Panc1 (cell line): ENCODE measurements around the gene CENPP. TPM values are rescaled to one million over a fixed set of nuclear protein-coding genes. Genes with fewer than 3 reads are reported as not detected.

ENCODE experiments used
- ATAC-seq: fragments of 200-7000 bp; cut with Tn5 transposase; 2 replicates; pipeline ENCODE4 v1.9.1; 2020; ENCODE audit warnings: mild to moderate bottlenecking, moderate library complexity
- BruUV-seq: library from RNA; stranded (reverse); fragments of 400-500 nt; replicated peaks from 2 replicates; lab custom pipeline; 2021; lab: Mats Ljungman, UMichigan
- CTCF ChIA-PET: fragments of 300-600 bp; sonication (Branson Sonifier 250); formaldehyde crosslinking; loops from one replicate; lab custom pipeline; 2022; ENCODE audit warnings: antibody characterized with exemption; lab: Charles Lee
- POLR2A ChIA-PET: fragments of 300-600 bp; sonication (Branson Sonifier 250); formaldehyde crosslinking; loops from one replicate; lab custom pipeline; 2022; ENCODE audit warnings: antibody characterized with exemption; lab: Charles Lee
- DNase-seq: peaks from one replicate; pipeline ENCODE4 v3.0.0-alpha.2; 2010; ENCODE audit warnings: low read depth, low spot score
- H3K27ac ChIP-seq: 2 replicates; pipeline ENCODE4 v1.5.1; 2011; ENCODE audit warnings: mild to moderate bottlenecking, low read length, inconsistent platforms
- H3K27me3 ChIP-seq: fragments of 200-500 bp; sonication (Bioruptor generic); 2 replicates; pipeline ENCODE4 v1.6.0; 2014; ENCODE audit warnings: low read length, inconsistent platforms; ENCODE audit not compliant: control insufficient read depth, insufficient read depth
- H3K36me3 ChIP-seq: fragments of 200-500 bp; sonication (Bioruptor generic); 2 replicates; pipeline ENCODE4 v1.5.1; 2014; ENCODE audit warnings: inconsistent platforms, mild to moderate bottlenecking, low read length, moderate library complexity; ENCODE audit not compliant: control insufficient read depth, insufficient read depth
- H3K4me1 ChIP-seq: 2 replicates; pipeline ENCODE4 v1.5.1; 2011; ENCODE audit warnings: inconsistent platforms, mild to moderate bottlenecking, low read length, moderate library complexity; ENCODE audit not compliant: control insufficient read depth, insufficient read depth
- H3K4me3 ChIP-seq, 2 experiments: 2 replicates each; pipeline ENCODE4 v1.5.1; 2011 to 2012; ENCODE audit warnings: low read depth in 2 of 2, low read length in 2 of 2, mild to moderate bottlenecking in 2 of 2, inconsistent platforms in 1 of 2, moderate library complexity in 1 of 2
- H3K9me3 ChIP-seq: fragments of 200-500 bp; sonication (Bioruptor generic); 2 replicates; pipeline ENCODE4 v1.5.1; 2014; ENCODE audit warnings: low read depth, mild to moderate bottlenecking, inconsistent platforms, low read length, moderate library complexity; ENCODE audit not compliant: control insufficient read depth, insufficient read depth
- CTCF ChIP-seq: fragments of 450-650 bp; IDR thresholded peaks from 2 replicates; pipeline ENCODE4 v1.5.1; 2017; ENCODE audit warnings: mild to moderate bottlenecking
- POLR2AphosphoS5 ChIP-seq: IDR thresholded peaks from 2 replicates; pipeline ENCODE4 v1.6.1; 2012; ENCODE audit warnings: mild to moderate bottlenecking, low read depth, low read length, moderate library complexity
- REST ChIP-seq, 2 experiments: IDR thresholded peaks; 2 replicates each; pipeline ENCODE4 v1.6.1; 2011 to 2012; ENCODE audit warnings: low read depth in 2 of 2, control low read depth in 1 of 2, low read length in 1 of 2, mild to moderate bottlenecking in 1 of 2, moderate library complexity in 1 of 2; ENCODE audit not compliant: insufficient read depth in 1 of 2
- SIN3A ChIP-seq: IDR thresholded peaks from 2 replicates; pipeline ENCODE4 v1.6.1; 2012; ENCODE audit warnings: low read depth, mild to moderate bottlenecking, low read length, moderate library complexity, borderline replicate concordance; ENCODE audit not compliant: insufficient read depth
- TCF7L2 ChIP-seq: IDR thresholded peaks from 2 replicates; pipeline ENCODE4 v1.6.1; 2011; ENCODE audit warnings: mild to moderate bottlenecking, low read depth, low read length, inconsistent platforms
- in situ Hi-C: cut with HindIII; loops from 2 replicates; pipeline ENCODE4 v1.10.0; 2016; ENCODE audit warnings: low sequenced_read_pairs, low pct_unique_long_range_greater_than_20kb
- intact Hi-C: fragments of 100-400 bp; cut with micrococcal nuclease; formaldehyde crosslinking; loops from one replicate; pipeline ENCODE4 v1.10.0; 2022; ENCODE audit not compliant: unreplicated experiment
- total RNA-seq: library from RNA; stranded (reverse); gene quantifications from one replicate; pipeline ENCODE4 v1.2.1, GENCODE V29; 2021; ENCODE audit not compliant: unreplicated experiment

Gene CENPP
- total RNA-seq, 1 experiment from 2014 or later: 6.7 TPM

- H3K4me3 ChIP-seq: no peak overlapping the region
- H3K4me1 ChIP-seq: no peaks in the 10 kb centered on the region
- ATAC-seq: no peak
- intact Hi-C loops: no loop called here
- no peaks in the 10 kb centered on the region for H3K36me3 ChIP-seq
- TF ChIP-seq CTCF (no peak), POLR2AphosphoS5 (no peak), REST (IDR thresholded peaks at IDR 0.05; ENCODE audit: insufficient read depth in 1 of 2, low read depth in 2 of 2, low read length in 1 of 2) (no peak), TCF7L2 (no peak), SIN3A (no peak)
- ChIA-PET POLR2A (no interaction called here), CTCF (no interaction called here)
- no peaks in the 10 kb centered on the region for H3K27me3 ChIP-seq
- H3K27ac ChIP-seq: no peak overlapping the region
- in situ Hi-C loops: no loop called here
- DNase-seq: no peak
- BruUV-seq: no TSS peak
- H3K9me3 ChIP-seq: no peaks in the 10 kb centered on the region
These were observed 183.3 kb downstream of the CENPP start for GRCh38 chr9:92509050-92509449.

- CTCF ChIA-PET: no interaction called here
- BruUV-seq: no TSS peak
- H3K27ac ChIP-seq: no peak overlapping the region
- H3K27me3 ChIP-seq: no peaks in the 10 kb centered on the region
- DNase-seq (no peak), ATAC-seq (no peak)
- no peaks in the 10 kb centered on the region for H3K36me3 ChIP-seq
- no peak for TF ChIP-seq SIN3A
- no peak for TF ChIP-seq CTCF
- TF ChIP-seq TCF7L2: no peak
- TF ChIP-seq REST (IDR thresholded peaks at IDR 0.05; ENCODE audit: insufficient read depth in 1 of 2, low read depth in 2 of 2, low read length in 1 of 2): no peak
- TF ChIP-seq POLR2AphosphoS5: no peak
- no peak overlapping the region for H3K4me3 ChIP-seq
- in situ Hi-C loops (no loop called here), intact Hi-C loops (no loop called here)
- POLR2A ChIA-PET: no interaction called here
- no peaks in the 10 kb centered on the region for H3K9me3 ChIP-seq
- H3K4me1 ChIP-seq: no peaks in the 10 kb centered on the region
These were observed 185.0 kb downstream of the CENPP start for GRCh38 chr9:92510747-92511146.
